Adipose tissue (tissue), 3 donors: ENCODE data around the gene SDCBP2. TPM values are rescaled to one million over a fixed set of nuclear protein-coding genes. Genes with fewer than 3 reads are reported as not detected.

Experiments
- H3K27ac ChIP-seq: one replicate; pipeline ENCODE4 v1.5.1; 2013; ENCODE audit warnings: low read depth, low read length
- WGBS, 3 donors: extraction: QIAGEN DNeasy Blood & Tissue Kit; methylation state at CpG; one replicate each; pipeline ENCODE4 v1.1.7; 2013; 5-methylcytosine and 5-hydroxymethylcytosine counted together
- polyA plus RNA-seq, 3 donors: library from polyadenylated mRNA; stranded (reverse); fragments of 200-250 nt; gene quantifications; one replicate each; pipeline ENCODE4 v1.2.3, GENCODE V29; 2013
- donor health status: healthy with polysubstance abuse.
- donor health status: Bipolar disorder and iron deficiency.
- donor health status: healthy.

SDCBP2 gene
- polyA plus RNA-seq, 3 donors, result 5.6 to 29.8 (median 15.4) TPM

DNA sequence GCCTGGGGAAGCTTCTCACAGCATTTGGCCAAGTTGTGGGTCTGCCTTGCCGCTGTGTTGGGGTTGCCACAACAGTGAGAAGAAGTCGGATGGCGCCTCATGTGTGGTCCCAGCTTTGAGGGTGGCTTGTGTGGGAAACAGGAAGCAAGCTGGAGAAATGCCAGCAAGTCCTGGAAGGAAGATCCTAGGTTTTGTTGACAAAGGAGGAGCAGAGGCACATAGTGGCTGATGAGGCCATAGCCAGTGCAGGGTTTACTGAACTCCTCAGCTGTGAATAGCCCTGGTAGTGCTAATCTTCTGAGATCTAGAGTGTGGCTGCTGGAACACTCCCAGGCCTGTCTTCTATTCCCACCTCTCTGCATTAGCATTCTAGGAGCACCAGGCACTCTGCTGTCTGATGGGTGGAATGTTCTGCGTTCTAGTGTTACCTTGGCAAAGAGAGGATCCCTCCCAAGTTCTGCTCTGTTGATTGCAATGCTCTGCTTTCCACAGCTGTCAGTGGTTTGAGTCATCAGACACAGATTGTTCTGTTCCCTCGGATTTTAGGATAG lies 37.7 kb downstream of the SDCBP2 start:
- H3K27ac ChIP-seq, result no peak overlapping the region
- WGBS, 3 donors, result 62 to 78% (median 67%) methylated on average over 5 of the region's 5 CpGs

GRCh38 chr20:1287787-1288569 lies 41.0 kb downstream of the SDCBP2 start:
- 85 to 90% (median 87%) methylated on average over 11 of the region's 11 CpGs for WGBS, 3 donors
- no peak overlapping the region for H3K27ac ChIP-seq

DNA sequence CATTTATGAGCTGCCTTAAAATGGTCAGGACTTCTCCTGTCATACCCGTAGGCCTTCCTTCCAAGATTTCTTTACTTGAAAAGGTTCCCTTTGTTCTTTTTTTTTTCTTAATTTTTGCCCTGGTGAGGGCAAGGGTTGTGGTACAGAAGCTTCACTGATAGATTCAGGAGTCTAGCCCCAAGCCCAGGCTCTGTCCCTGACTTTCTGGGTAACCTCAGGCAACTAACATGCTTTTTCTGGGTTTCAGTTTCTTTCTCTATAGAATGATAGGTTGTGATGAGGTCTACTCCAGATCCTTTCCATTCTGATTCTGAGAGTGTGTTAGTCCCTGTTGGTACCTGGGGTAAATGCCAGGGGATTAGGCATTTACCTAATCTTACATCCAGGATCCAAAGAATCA lies 41.6 kb downstream of the SDCBP2 start:
- WGBS, 3 donors, result 88 to 92% (median 89%) methylated on average over 1 of the region's 1 CpG
- H3K27ac ChIP-seq, result no peak overlapping the region

DNA sequence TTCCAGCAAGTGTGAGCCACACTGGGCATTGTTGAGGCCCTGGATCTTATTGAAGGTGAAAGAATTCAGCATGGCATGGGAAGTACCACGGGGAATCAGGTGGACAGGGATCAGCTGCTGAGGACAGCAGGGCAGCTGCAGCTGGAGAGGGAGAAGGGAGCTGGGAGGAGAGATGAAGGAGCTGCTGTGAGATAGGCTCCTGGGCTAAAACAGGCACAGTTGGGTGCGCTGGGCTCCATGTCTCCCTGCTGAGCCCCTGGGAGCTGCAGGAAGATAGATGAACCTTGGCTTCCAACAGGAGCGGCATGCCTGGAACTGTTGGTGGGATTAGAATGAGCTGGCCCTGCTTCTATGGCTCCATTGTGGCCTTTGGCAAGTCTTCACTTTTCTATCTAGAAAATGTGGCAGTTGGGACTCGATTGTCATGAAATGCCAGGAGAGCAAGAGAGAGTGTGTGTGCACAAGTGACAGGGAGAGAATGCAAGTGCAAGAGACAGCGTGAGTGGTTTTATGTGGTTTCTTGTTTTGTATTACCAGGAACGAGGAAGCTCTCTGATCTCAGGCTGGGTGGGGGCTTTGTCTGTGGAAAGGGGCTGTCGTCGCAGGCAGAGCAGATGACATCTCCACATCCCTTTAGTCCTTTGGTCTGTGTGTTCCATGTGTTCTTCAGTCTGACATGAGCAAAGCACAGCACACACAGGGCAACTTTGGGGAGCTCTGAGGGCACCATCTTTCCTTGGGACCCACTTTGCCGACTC lies 42.5 kb downstream of the SDCBP2 start:
- H3K27ac ChIP-seq, result no peak overlapping the region
- 73 to 89% (median 77%) methylated on average over 9 of the region's 9 CpGs for WGBS, 3 donors

DNA sequence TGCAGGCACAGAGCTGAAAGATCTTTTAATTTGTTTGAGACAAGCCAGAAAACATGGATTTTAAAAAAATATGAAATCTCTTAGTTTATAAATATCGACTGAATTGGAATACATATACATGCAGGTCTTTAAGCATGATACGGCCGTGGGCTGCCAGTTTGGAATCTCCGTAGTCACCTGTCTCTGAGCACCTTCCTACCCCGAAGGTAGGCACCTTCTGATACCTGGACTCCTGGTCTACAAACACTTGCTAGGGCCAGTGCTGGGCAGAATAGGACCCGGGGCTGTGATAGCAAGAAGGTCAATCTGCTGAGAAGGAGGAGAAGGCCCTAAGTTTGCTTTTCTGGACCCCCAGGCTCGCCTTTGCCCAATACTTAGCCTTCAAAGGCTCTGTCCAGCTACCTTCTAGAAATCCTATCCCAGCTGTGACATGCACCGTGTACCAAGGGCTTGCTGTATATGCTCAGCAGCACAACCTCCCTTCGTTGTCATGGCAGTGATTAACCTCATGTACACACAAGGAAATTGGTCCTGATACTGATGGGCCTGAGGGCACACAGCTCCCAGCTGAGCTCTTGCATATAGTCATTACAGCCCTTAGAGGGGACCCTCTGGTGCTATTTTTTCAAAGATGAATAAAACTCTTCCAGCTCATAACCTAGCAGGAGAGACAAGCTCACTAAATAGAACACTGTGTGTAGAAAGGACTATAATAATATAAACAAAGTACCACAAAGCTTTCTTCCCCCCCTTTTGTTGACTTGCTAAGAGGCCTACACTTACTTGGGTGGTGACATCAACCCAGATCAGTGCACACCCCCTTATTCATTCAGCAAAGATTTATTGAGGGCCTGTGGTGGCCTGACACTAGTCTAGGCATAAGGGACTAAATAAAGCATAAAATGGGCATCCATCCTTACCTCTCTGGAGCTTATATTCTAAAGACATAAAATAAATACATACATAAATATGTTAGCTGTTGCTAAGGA lies 45.1 kb downstream of the SDCBP2 start:
- H3K27ac ChIP-seq, result no peak overlapping the region
- 79 to 88% (median 84%) methylated on average over 9 of the region's 9 CpGs for WGBS, 3 donors

GRCh38 chr20:1282966-1283365 lies 46.0 kb downstream of the SDCBP2 start:
- 65 to 76% (median 72%) methylated on average over 3 of the region's 3 CpGs for WGBS, 3 donors
- no peak overlapping the region for H3K27ac ChIP-seq

GRCh38 chr20:1281279-1282057 lies 47.5 kb downstream of the SDCBP2 start:
- WGBS, 3 donors, result 39 to 74% (median 73%) methylated on average over 7 of the region's 7 CpGs
- no peak overlapping the region for H3K27ac ChIP-seq

DNA sequence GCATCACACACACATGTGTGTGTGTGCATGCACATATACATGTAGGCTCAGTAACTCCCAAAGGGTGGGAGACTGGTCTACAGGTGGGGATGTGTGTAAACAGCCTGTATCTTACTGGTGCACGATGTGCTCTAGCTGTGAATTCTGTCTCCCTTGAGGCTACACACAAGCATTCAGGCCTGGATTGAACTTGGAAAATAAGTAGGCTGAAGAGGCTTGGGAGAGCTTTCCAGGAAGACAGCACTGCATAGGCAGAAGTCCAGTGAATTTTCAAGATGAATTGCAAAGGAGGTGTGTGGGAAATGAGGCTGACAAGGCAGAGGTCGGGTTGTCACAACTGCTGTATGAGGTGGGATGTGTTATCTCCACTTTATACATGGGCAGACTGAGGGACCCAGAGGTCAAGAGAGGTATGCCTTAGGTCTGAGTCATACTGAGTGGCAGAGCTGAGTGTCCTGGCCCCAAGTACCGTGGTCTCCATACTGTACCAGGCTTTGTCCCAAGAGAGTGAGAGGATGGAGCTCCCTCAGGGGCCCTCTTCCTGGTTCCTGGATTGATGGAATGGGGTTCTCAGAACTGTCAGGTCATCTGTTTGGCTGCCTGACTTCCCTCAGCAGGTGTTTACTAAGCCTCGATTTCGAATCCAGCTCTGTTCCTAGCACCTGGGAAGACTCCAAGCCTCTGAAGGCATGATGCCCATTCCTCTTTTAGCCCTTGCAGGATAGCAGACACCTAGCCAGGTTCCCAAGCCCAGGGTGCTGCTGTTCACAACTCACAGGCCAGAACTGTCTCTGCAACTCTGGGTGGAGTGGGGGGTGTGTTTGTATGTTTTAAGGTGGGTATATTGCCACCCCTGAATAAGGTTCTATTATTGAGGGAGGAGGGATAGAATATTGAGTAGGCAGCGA lies 48.5 kb downstream of the SDCBP2 start:
- WGBS, 3 donors, result 60 to 82% (median 79%) methylated on average over 6 of the region's 6 CpGs
- no peak overlapping the region for H3K27ac ChIP-seq

DNA sequence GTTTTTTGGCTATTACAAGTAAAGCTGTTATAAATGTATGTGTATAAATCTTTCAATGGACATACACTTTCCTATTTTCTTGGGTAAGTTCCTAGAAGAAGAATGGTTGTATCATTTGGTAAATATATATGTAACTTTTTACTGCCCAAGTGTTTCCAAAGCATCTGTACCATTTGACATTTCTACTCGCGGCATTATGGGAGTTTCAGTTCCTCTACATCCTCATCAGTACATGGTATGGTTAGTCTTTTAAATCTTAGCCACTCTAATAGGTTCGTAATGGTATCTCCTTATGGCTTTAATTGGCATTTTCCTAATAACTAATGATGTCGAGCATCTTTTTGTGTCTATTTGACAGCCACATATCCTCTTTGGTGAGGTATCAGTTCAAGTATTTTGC lies 49.9 kb downstream of the SDCBP2 start:
- 91 to 95% (median 92%) methylated on average over 4 of the region's 4 CpGs for WGBS, 3 donors
- H3K27ac ChIP-seq, result no peak overlapping the region

DNA sequence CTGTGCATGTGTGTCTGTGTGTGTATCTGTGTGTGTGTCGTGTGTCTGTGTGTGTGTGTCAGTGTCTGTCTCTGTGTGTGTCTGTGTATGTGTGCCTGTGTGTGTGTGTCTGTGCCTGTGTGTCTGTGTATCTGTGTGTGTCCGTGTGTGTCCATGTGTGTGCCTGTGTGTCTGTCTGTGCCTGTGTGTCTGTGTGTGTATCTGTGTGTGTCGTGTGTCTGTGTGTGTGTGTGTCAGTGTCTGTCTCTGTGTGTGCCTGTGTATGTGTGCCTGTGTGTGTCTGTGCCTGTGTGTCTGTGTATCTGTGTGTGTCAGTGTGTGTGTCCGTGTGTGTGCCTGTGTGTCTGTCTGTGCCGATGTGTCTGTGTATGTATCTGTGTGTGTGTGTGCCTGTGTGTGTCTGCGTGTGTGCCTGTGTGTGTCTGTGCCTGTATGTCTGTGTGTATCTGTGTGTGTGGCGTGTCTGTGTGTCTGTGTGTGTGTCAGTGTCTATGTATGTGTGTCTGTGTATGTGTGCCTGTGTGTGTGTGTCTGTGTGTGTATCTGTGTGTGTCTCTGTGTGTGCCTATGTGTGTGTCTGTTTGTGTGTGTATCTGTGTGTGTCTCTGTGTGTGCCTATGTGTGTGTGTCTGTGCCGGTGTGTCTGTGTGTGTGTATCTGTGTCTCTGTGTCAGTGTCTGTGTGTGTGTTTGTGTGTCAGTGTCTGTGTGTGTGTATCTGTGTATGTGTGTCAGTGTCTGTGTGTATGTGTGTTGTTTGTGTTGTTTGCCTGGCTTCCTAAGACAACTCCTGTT lies 51.2 kb downstream of the SDCBP2 start:
- H3K27ac ChIP-seq, result no peak overlapping the region
- WGBS, 3 donors, result 91 to 94% (median 93%) methylated on average over 8 of the region's 8 CpGs

DNA sequence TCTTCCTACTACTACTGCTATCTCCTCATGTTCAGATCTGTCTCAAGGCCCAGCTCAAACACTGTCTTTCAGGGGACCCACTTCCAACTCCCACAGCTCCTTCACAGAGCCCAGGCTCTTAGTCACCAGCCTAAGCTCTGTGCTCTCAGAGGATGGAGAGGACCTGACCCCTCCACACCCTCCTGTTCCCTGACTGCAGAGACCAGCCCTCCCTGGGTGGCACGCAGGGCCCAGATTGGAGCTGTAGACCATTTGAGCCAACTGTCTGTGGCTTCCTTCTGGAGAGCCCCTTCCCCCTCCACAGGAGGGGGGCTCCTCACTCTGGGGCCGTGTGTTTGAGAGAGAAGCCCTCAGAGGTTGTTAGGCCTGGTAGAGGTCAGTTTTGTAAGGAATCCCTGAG lies 53.0 kb downstream of the SDCBP2 start:
- 77 to 88% (median 80%) methylated on average over 2 of the region's 2 CpGs for WGBS, 3 donors
- H3K27ac ChIP-seq, result no peak overlapping the region

DNA sequence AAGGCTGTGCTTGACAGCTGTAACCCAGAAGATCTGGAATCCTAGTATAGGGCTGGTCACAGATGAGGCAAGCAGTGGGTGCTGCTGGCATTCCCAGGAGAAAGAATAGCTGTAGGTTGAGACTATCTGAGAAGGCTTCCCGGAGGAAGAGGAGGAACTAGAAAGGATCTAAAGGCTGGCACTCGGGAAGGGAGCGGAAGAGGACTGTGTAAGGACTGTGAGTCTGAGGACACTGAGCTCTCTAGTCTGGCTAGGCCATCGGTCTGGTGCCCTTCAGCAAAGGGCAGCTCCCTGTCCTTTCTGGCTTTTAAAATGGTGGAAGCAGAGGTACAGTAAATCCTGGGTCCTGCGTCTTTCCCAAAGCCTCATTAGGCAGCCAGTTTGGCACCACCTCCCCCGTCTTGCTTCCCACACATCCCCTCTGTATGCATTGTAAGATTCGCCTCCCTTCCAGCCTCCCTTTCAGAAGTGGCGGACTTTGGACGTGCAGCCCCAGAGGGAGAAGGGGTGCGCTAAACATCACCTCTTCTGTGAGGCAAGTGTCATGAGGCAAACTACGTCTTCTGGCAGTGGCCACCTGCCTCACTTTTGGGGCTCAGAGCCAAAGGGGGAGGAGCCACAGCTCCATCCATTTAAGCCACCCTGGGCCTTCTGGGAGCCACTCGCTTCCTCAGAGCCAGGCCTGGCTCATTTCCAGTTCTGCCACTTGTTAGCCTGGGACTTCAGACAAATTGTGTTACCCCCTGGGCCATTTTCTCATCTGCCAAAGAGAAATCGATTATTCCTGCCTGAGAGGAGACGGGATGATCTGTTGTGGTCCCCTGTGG lies 54.2 kb downstream of the SDCBP2 start:
- no peak overlapping the region for H3K27ac ChIP-seq
- 88% methylated on average over 14 of the region's 14 CpGs for WGBS, 3 donors

DNA sequence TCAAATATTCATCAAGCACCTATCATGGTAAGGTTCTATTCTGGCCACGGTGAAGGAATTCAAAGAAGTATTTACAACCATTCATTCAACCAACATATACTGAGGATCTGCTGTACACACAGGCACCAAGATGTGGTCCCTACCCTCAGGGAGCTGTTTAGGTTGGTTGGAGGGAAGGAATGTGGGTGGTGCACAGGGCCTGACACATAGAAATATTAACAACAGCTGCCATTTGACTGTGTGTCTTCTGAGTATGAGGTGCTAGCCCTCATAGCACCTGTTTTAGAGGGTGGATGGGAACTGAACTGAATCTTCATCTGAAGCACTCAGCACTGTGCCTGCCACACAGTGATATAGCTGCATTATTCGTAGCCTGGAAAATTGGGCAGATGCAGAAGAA lies 55.6 kb downstream of the SDCBP2 start:
- 82 to 95% (median 88%) methylated on average over 2 of the region's 2 CpGs for WGBS, 3 donors

DNA sequence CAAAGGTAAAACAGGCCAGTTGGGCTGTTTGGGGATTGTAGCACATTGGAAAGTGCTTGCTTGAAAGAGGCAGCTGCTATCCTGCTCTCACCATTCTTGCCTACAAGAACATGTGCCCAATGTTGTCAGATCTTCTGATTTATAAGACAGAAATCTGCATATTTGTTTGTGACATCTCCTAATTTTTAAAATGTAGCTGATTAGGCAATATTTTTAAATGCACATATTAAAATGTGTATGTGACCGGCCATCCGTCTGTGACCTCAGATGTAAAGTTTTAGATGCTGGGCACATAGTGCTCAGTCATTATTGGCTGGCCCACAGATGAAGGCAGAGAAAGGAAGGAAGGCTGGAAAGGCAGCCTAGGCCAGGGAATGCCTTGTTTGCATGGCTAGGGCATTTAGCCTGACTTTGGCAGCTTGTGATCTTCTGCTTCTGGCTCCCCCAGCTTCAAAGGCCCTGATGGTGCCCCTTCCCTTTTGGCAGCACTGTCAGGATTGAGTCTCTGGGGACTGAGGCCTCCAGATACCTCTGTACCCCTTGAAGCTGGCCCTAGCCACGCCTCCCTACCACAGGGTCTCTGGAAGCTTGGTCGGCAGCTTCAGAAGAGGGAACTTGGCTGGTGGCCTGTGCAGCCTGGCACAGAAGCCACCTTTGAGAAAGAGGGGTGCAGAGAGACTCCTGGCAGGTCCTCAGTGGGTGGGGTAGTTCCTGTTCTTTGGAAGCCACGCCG lies 56.4 kb downstream of the SDCBP2 start:
- H3K27ac ChIP-seq, result no peak overlapping the region
- 57 to 80% (median 63%) methylated on average over 6 of the region's 6 CpGs for WGBS, 3 donors

More for the DNA sequence above, 55.6 kb downstream of the SDCBP2 start:
- H3K27ac ChIP-seq, result no peak overlapping the region

GRCh38 chr20:1269850-1270249 lies 59.1 kb downstream of the SDCBP2 start:
- H3K27ac ChIP-seq, result no peak overlapping the region
- 96 to 98% (median 98%) methylated on average over 3 of the region's 3 CpGs for WGBS, 3 donors
